HG03520 (cell line): Measurements from ENCODE around the gene FNTB.

Experiments used
- ATAC-seq: cut with Tn5 transposase; IDR thresholded peaks from one replicate; pipeline ENCODE4 v1.9.1; 2021; ENCODE audit warnings: mild to moderate bottlenecking, moderate library complexity; ENCODE audit not compliant: unreplicated experiment

The FNTB gene

DNA sequence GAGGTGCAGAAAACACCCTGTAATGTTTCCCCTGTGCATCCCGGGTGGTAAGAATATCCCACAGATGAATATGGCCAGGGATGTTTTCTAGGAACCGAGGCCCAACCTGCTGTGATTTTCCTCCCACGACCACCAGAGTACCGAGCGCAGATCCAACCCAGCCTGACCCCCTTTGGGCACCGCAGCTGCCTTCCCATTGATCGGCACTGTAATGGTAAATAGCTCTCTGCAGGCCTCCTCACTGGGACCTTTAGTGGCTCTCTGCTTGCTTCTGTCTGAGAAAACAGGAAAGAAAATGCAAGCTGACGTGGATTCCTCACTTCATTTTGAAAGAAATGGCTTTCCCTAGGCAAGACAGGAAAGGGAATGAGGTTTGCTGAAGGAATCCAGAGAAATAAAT, 12.1 kb upstream of the FNTB start:
- ATAC-seq = no peak

GRCh38 chr14:64979336-64980074, 7.2 kb upstream of the FNTB start:
- no peak for ATAC-seq

GRCh38 chr14:64983439-64984310, 3.0 kb upstream of the FNTB start:
- ATAC-seq = no peak

- ATAC-seq = no peak
These were observed 708 bp downstream of the FNTB start for GRCh38 chr14:64987438-64987767.

- ATAC-seq = no peak
These were observed 3.6 kb downstream of the FNTB start for GRCh38 chr14:64990296-64990695.

- ATAC-seq = no peak
These were observed 4.2 kb downstream of the FNTB start for GRCh38 chr14:64990939-64991338.

- ATAC-seq = no peak
These were observed 5.7 kb downstream of the FNTB start for GRCh38 chr14:64992328-64992885.

DNA sequence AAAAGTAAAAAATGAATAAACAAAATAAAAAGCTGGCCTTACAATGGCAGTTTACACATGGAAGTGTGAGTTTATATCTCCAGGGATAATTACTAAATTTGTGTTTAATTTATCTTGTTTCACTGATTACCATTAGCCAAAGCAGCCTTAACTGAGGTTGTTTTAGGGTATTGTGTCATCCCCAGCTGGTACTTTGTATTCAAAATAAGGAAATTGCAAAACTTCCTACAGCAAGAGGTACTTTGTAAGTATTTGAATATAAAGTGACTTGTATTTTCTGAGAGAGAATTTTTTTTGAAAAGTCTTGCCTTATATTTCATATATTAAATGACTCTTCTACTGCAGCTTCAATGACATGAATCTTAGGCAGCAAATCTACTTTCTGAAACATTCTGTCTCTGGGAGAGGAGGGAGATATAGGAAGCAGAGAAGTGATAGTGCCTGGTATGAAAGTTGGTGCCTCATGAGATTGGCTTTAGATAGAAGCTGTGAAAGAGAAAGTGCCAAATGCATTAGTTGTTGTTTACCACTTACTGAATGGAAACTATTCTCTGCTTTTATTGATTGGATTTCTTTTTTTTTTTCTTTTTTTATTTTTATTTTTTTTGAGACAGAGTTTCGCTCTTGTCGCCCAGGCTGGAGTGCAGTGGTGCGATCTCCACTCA, 6.7 kb downstream of the FNTB start:
- no peak for ATAC-seq

DNA sequence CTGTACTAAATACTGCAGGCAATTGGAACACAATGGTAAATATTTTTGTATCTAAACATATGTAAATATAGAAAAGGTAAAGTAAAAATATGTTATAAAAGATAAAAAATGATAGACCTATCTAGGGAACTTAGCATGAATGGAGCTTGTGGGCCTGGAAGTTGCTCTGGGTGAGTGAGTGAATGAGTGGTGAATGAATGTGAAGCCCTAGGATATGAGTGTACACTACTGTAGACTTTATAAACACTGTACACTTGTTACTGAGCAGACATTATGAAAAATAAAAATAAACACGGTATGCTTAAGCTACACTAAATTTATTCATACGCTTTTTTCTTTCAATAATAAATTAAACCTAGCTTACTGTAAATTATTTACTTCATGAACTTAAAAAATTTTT, 7.8 kb downstream of the FNTB start:
- no peak for ATAC-seq

- ATAC-seq = no peak
These were observed 8.6 kb downstream of the FNTB start for GRCh38 chr14:64995291-64995690.

- peak; percentile 64 for ATAC-seq
These were observed 10.6 kb downstream of the FNTB start for GRCh38 chr14:64997108-64997794.

DNA sequence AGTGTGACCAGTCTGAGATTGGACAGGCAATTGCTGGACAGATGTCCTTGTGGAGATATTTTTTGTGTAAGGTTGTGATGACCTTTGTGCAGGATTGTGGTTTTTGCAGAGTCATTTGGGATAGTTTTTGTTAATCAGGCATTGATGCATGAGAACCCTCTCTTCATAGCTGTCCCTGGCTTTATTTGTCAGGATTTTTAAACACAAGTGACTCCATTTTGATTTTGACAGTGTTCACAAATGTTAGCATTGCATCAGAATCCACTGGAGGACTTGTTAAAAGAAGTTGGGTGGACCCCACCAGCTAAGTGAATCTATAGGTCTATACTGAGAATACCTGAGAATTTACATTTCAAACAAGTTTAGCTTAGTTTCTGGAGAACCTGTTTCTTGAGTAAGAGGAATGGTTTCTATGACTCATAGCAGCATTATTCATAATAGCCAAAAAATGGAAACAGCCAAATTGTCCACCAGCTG, 11.8 kb downstream of the FNTB start:
- ATAC-seq = no peak

GRCh38 chr14:65000898-65001591, 14.3 kb downstream of the FNTB start:
- no peak for ATAC-seq

DNA sequence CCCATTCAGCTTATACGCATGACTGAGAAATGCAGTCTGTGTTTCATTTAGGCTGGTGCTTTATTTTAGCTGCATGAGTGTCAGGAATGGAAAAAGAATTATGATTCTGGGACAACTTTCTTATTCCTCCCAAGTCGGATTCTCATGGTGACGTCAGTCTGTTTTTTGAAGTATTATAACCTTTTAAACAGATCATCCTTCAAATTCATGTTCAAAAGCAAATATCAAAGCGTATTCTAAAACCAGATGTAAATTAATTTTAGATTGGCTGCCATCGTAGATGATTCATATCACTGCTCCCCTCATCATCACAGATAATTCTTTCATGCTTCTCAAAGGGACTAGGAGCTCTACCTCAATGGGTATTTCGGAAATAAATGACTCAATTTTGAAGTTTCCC, 15.0 kb downstream of the FNTB start:
- ATAC-seq = no peak

- no peak for ATAC-seq
These were observed 16.0 kb downstream of the FNTB start for GRCh38 chr14:65002586-65003210.

DNA sequence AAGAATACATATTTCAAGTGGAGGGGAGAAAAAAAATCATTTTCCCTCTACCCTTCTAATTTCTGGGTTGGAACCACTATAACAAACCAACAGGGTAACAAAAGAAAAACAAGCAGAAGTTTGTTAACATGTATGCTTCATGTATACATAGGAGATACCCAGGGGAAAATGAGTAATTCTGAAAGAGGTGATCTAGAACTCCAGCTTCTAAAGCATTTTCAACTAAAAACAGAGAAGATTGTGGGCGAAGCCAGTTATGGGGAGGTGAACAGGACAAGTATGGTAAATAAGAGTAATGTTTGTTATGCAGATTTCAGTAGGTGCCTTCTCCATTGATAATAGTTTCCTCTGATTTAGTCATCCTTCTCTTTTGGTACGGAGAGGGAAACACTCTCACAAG, 16.7 kb downstream of the FNTB start:
- peak; percentile 47 for ATAC-seq

- ATAC-seq = no peak
These were observed 19.6 kb downstream of the FNTB start for GRCh38 chr14:65006261-65006721.

GRCh38 chr14:65007202-65007601, 20.5 kb downstream of the FNTB start:
- no peak for ATAC-seq

DNA sequence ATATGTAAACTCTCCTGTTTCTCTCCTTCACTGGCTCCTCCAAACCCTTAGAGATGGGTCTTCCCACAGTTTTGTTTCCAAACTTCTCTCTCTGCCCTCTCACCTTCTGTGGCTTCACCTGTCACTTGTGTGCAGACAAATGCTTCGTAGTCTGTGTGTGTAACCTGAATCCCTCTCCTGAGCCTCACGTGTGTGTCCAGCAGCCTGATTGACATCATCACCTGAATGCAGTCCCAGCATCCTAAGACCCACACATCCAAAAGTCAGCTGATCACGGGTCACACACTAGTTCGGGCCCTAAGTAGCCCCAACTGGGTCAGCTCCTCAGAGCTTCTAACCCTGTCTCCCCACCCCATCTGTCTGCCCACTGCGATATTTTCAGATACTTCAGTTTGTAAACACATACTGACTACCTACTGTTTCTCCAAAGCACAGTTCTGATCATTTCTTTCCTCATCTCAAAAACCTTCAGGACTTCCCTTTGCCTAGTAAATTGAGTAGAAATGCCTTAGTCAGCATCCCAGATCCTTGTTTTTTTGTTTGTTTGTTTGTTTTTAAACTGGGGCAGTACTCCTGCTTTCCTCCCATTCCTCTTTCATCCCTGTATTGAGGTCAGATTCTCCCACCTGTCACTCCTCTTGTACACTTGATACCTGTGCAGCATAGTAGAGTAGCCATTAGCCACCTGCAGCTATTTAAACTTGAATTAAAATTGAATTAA, 23.7 kb downstream of the FNTB start:
- ATAC-seq = no peak
